ENCODE results near the gene NPPC. TPM values are rescaled to one million over a fixed set of nuclear protein-coding genes. Genes with fewer than 3 reads are reported as not detected.
"Not testable (repeated sequence)": the region's sequence is repeated elsewhere in the genome, so short reads cannot be mapped to it uniquely, and the experiment has no call there.

The NPPC gene
- total and polyA plus RNA-seq, 8 donors: 0.14 to 0.23 TPM; not detected in 6

GRCh38 chr2:231910771-231911170 is 15.4 kb downstream of the NPPC start:
- TF ChIP-seq CTCF (IDR thresholded peaks at IDR 0.05): no peak
- no peaks in the 10 kb centered on the region for H3K27me3 ChIP-seq
- no peak overlapping the region for H3K27ac ChIP-seq
- H3K36me3 ChIP-seq: no peaks in the 10 kb centered on the region
- H3K4me3 ChIP-seq: no peak overlapping the region
- DNase-seq: no peak
- ATAC-seq: no peak
- no peaks in the 10 kb centered on the region for H3K4me1 ChIP-seq
- intact Hi-C loops (cut with DNase I): loop anchor here in 1 of 2 donors (10.0 kb wide), 1 partner anchor 524 kb away; no protein-coding TSS in a partner anchor
- no peaks in the 10 kb centered on the region for H3K9me3 ChIP-seq

GRCh38 chr2:231910161-231910560 is 16.0 kb downstream of the NPPC start:
- not testable (repeated sequence) for H3K27ac ChIP-seq, H3K4me3 ChIP-seq, H3K4me1 ChIP-seq, H3K27me3 ChIP-seq, H3K36me3 ChIP-seq, ATAC-seq, H3K9me3 ChIP-seq
- peak in 1 of 4 donors; percentile 37 for DNase-seq
- intact Hi-C loops (cut with DNase I): loop anchor here in 1 of 2 donors (10.0 kb wide), 1 partner anchor 525 kb away; no protein-coding TSS in a partner anchor

GRCh38 chr2:231909631-231910030 is 16.6 kb downstream of the NPPC start:
- intact Hi-C loops (cut with DNase I): loop anchor here in 1 of 2 donors (10.0 kb wide), 2 partner anchors 525 to 615 kb away; partner anchors contain the start of genes CHRND and PRSS56
- Histone ChIP-seq H3K9me3 (no peaks in the 10 kb centered on the region), H3K27me3 (no peaks in the 10 kb centered on the region), H3K27ac (no peak overlapping the region), H3K4me1 (no peaks in the 10 kb centered on the region), H3K4me3 (no peak overlapping the region), H3K36me3 (no peaks in the 10 kb centered on the region)
- no peak for TF ChIP-seq CTCF (IDR thresholded peaks at IDR 0.05)
- DNase-seq: peak in 1 of 4 donors; percentile 1
- ATAC-seq: no peak

GRCh38 chr2:231908584-231908983 is 17.6 kb downstream of the NPPC start:
- H3K27me3 ChIP-seq: no peaks in the 10 kb centered on the region
- H3K36me3 ChIP-seq: no peaks in the 10 kb centered on the region
- no peak overlapping the region for H3K4me3 ChIP-seq
- no peak overlapping the region for H3K27ac ChIP-seq
- intact Hi-C loops (cut with DNase I): loop anchor here in 1 of 2 donors (10.0 kb wide), 1 partner anchor 616 kb away; the partner anchor contains the start of genes CHRND and PRSS56
- DNase-seq (peak in 1 of 4 donors; percentile 12), ATAC-seq (no peak)
- no peaks in the 10 kb centered on the region for H3K9me3 ChIP-seq
- H3K4me1 ChIP-seq: no peaks in the 10 kb centered on the region
- TF ChIP-seq CTCF (IDR thresholded peaks at IDR 0.05): no peak

- Histone ChIP-seq H3K27ac (no peak overlapping the region), H3K9me3 (no peaks in the 10 kb centered on the region), H3K27me3 (no peaks in the 10 kb centered on the region), H3K36me3 (no peaks in the 10 kb centered on the region), H3K4me3 (no peak overlapping the region), H3K4me1 (no peaks in the 10 kb centered on the region)
- intact Hi-C loops (cut with DNase I): loop anchor here in 1 of 2 donors (10.0 kb wide), 1 partner anchor 617 kb away; the partner anchor contains the start of genes CHRND and PRSS56
- no peak for TF ChIP-seq CTCF (IDR thresholded peaks at IDR 0.05)
- DNase-seq (peak in 1 of 4 donors; percentile 7), ATAC-seq (no peak)
Observed at GRCh38 chr2:231907765-231908164, 18.4 kb downstream of the NPPC start.

GRCh38 chr2:231905026-231905425 is 21.2 kb downstream of the NPPC start:
- TF ChIP-seq CTCF (IDR thresholded peaks at IDR 0.05): no peak
- no peak overlapping the region for H3K27ac ChIP-seq
- ATAC-seq (no peak), DNase-seq (peak in 1 of 4 donors; percentile 58)
- H3K27me3 ChIP-seq: peaks cover 0 to 9% of the 10 kb centered on the region in 2 donors
- H3K4me1 ChIP-seq: no peaks in the 10 kb centered on the region
- H3K9me3 ChIP-seq: no peaks in the 10 kb centered on the region
- H3K36me3 ChIP-seq: no peaks in the 10 kb centered on the region
- intact Hi-C loops (cut with DNase I): loop anchor here in 1 of 2 donors (10.0 kb wide), 1 partner anchor 620 kb away; the partner anchor contains the start of genes CHRND and PRSS56
- no peak overlapping the region for H3K4me3 ChIP-seq
